PC-3 (cell line): ENCODE measurements around the gene LIMS1.
"Not testable (repeated sequence)": the region's sequence is repeated elsewhere in the genome, so short reads cannot be mapped to it uniquely, and the experiment has no call there.

ENCODE experiments used
- EZH2 ChIP-seq: fragments of 300-600 bp; sonication (generic); IDR thresholded peaks from one replicate; pipeline ENCODE4 v1.6.1; 2017; ENCODE audit warnings: antibody characterized with exemption, mild to moderate bottlenecking, low read length; ENCODE audit not compliant: unreplicated experiment
- EZH2phosphoT487 ChIP-seq: fragments of 300-600 bp; sonication (generic); IDR thresholded peaks from 2 replicates; pipeline ENCODE4 v1.6.1; 2018; ENCODE audit warnings: mild to moderate bottlenecking, antibody characterized with exemption, low read length, borderline replicate concordance
- TF ChIP-seq, protein P1 (sequence below): fragments of 300-600 bp; sonication (generic); conservative IDR thresholded peaks from 2 replicates; pipeline ENCODE4 v1.5.1; 2017; ENCODE audit warnings: antibody characterized with exemption, low read depth, mild to moderate bottlenecking, low read length

DNA sequence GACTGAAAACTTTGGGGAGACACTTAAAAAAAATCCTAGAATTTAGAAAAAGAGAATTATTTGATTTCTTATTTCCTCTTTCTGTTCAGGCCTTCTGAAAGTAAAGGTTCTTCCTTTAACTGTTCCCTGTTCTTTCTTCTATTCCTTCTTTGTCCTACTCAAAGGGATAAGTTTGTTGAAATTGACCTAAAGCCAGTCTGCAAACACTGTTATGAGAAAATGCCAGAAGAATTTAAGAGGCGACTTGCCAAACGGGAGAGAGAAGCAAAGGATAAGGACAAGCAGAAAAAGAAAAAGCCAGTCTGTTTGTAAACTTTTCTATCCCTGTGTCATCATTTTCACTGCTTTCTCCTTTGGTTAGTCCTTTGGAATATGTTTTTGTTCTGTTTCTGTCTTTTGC lies 146.5 kb downstream of the LIMS1 start:
- TF ChIP-seq, protein P1, sequence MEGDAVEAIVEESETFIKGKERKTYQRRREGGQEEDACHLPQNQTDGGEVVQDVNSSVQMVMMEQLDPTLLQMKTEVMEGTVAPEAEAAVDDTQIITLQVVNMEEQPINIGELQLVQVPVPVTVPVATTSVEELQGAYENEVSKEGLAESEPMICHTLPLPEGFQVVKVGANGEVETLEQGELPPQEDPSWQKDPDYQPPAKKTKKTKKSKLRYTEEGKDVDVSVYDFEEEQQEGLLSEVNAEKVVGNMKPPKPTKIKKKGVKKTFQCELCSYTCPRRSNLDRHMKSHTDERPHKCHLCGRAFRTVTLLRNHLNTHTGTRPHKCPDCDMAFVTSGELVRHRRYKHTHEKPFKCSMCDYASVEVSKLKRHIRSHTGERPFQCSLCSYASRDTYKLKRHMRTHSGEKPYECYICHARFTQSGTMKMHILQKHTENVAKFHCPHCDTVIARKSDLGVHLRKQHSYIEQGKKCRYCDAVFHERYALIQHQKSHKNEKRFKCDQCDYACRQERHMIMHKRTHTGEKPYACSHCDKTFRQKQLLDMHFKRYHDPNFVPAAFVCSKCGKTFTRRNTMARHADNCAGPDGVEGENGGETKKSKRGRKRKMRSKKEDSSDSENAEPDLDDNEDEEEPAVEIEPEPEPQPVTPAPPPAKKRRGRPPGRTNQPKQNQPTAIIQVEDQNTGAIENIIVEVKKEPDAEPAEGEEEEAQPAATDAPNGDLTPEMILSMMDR: not testable (repeated sequence)
- not testable (repeated sequence) for TF ChIP-seq EZH2, EZH2phosphoT487
